Adrenal gland (tissue), 12 donors: Measurements from ENCODE around the gene TEX52. TPM values are rescaled to one million over a fixed set of nuclear protein-coding genes. Genes with fewer than 3 reads are reported as not detected.

ENCODE experiments used
- DNase-seq, 7 donors: peaks; one replicate each; pipeline ENCODE4 v3.0.0-alpha.2; 2019 to 2020
- H3K27ac ChIP-seq, 5 donors: fragments of 200-600 bp; sonication (generic) in 4 of 5; 1 replicate in 3 of 5; 2 replicates in 2 of 5; pipeline versions ENCODE4 v1.5.1 to v1.8.0; 2016 to 2020; ENCODE audit warnings: mild to moderate bottlenecking in 1 of 5
- H3K27me3 ChIP-seq: fragments of 200-600 bp; 2 replicates; pipeline ENCODE4 v1.8.0; 2021
- H3K36me3 ChIP-seq, 2 donors: fragments of 200-600 bp; replicated peaks in 1 of 2; 1 replicate in 1 of 2; 2 replicates in 1 of 2; pipeline versions ENCODE4 v1.5.1 to v1.8.0; 2018 to 2022
- H3K4me1 ChIP-seq, 2 donors: fragments of 200-600 bp; replicated peaks in 1 of 2; 1 replicate in 1 of 2; 2 replicates in 1 of 2; pipeline versions ENCODE4 v1.5.1 to v1.8.0; 2018 to 2021
- H3K4me3 ChIP-seq, 4 donors: fragments of 200-600 bp; sonication (generic) in 3 of 4; one replicate each; pipeline ENCODE4 v1.5.1; 2016 to 2018
- H3K9me3 ChIP-seq, 3 donors: fragments of 200-600 bp; sonication (generic) in 1 of 3; replicated peaks in 1 of 3; 1 replicate in 2 of 3; 2 replicates in 1 of 3; pipeline versions ENCODE4 v1.5.1 to v1.8.0; 2016 to 2021
- CTCF ChIP-seq, 6 experiments: fragments of 450-650 bp in 4 of 6; fragments of 200-600 bp in 2 of 6; sonication (generic) in 1 of 6; IDR thresholded peaks; 1 replicate in 5 of 6; 2 replicates in 1 of 6; pipeline versions ENCODE4 v1.5.1 to v1.8.0; 2016 to 2021; ENCODE audit warnings: antibody characterized with exemption in 6 of 6, mild to moderate bottlenecking in 2 of 6, moderate library complexity in 1 of 6
- POLR2A ChIP-seq, 2 donors: fragments of 450-650 bp; IDR thresholded peaks; one replicate each; pipeline ENCODE4 v1.6.1; 2017; ENCODE audit warnings: antibody characterized with exemption in 2 of 2, mild to moderate bottlenecking in 2 of 2, moderate library complexity in 1 of 2
- WGBS, 4 donors: extraction: QIAGEN DNeasy Blood & Tissue Kit in 2 of 4; methylation state at CpG; one replicate each; pipeline versions ENCODE4 v1.1.5 to v1.1.7; 2013 to 2017; 5-methylcytosine and 5-hydroxymethylcytosine counted together
- intact Hi-C, 2 donors: fragments of 100-400 bp; cut with DNase I; formaldehyde crosslinking; loops; one replicate each; pipeline versions ENCODE4 v1.14.1 to v1.15.0; 2022 to 2023
- polyA plus RNA-seq, 3 donors: library from polyadenylated mRNA; stranded (reverse); fragments of 200-250 nt in 2 of 3; fragments of 350-450 nt in 1 of 3; fragmentation: Illumina TruSeq in 1 of 3; extraction: RNeasy Lipid Tissue Mini Kit (QIAGEN cat#74804) in 1 of 3; gene quantifications; one replicate each; pipeline ENCODE4 v1.2.3, GENCODE V29; 2013 to 2014
- total RNA-seq, 9 donors: library from RNA; depleted of rRNA in 4 of 9; stranded (reverse); fragments of >200 nt in 4 of 9; fragments of 120-200 nt in 1 of 9; fragmentation: NEBNext Ultra II Directional in 1 of 9; extraction: Animal tissue kit (Norgen Biotek cat#: 25700) in 1 of 9; gene quantifications; one replicate each; pipeline versions ENCODE4 v1.1.0 to v1.2.4, GENCODE V29; 2013 to 2023
- donor health status: healthy with polysubstance abuse.
- donor health status: Bipolar disorder and iron deficiency.
- donor health status: DM: yes; HTN: yes; CAD: no.
- donor health status: DM: no; HTN: no; CAD: no.
- donor health status: DM: no; HTN: no; CAD: no.
- donor health status: DM: yes; HTN: yes; CAD: no.

Gene TEX52
- total and polyA plus RNA-seq, 12 donors: not detected

GRCh38 chr12:2829275-2829674 is 27.6 kb downstream of the TEX52 start:
- no peak overlapping the region for H3K4me3 ChIP-seq
- no peaks in the 10 kb centered on the region for H3K27me3 ChIP-seq
- TF ChIP-seq CTCF (IDR thresholded peaks at IDR 0.05): no peak
- no peak for TF ChIP-seq POLR2A (IDR thresholded peaks at IDR 0.05)
- peaks cover 0 to under 1% of the 10 kb centered on the region in 2 donors for H3K4me1 ChIP-seq
- H3K36me3 ChIP-seq: peaks cover 0 to 56% of the 10 kb centered on the region in 2 donors
- no peak overlapping the region for H3K27ac ChIP-seq
- H3K9me3 ChIP-seq: no peaks in the 10 kb centered on the region
- DNase-seq: no peak
- intact Hi-C loops: no loop called here
- 93 to 95% (median 94%) methylated on average over 6 of the region's 6 CpGs for WGBS, 4 donors

DNA sequence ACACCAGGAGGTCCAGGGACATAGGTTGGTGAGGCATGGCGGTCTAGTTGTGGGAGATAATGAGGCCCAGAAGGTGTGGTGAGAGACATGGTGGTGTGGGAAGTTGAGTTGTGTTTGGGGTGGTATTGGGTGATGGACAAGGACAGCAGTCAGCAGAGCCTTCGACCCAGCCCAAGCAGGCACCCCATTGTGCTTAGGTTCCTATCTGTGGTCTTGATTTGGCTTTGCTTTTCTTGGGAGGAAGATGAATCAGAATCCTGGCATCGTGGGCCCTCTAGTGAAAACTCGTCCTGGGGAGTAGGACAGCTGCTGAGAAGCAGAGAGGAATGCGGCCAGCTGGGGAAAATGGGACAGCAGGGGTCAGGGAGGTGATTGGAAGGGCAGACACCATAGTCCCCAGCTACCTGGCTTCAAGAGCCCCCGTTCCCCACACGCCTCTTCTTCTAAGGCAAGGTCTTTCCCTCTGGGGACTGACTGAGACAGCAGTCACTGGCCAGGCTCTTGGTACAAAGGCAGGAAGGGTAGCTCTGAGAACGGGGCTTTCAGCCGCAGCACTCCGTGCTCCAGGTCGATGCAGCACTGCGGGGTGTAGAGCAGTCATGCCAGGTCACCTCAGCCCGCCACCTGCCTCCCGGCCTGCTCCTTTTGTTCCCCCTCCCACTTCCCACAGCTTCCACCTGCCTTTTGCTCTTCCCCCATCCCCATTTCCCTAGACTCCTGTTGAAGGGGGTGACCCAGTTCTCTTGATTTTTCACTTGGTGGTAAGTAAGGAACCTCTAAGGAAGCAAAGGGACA is 29.9 kb downstream of the TEX52 start:
- H3K4me3 ChIP-seq: no peak overlapping the region
- no peak overlapping the region for H3K27ac ChIP-seq
- no peak for DNase-seq
- H3K27me3 ChIP-seq: no peaks in the 10 kb centered on the region
- 87 to 90% (median 88%) methylated on average over 14 of the region's 14 CpGs for WGBS, 4 donors
- no peaks in the 10 kb centered on the region for H3K4me1 ChIP-seq
- no peaks in the 10 kb centered on the region for H3K9me3 ChIP-seq
- H3K36me3 ChIP-seq: peaks cover 0 to 79% of the 10 kb centered on the region in 2 donors
- no peak for TF ChIP-seq CTCF (IDR thresholded peaks at IDR 0.05)
- no peak for TF ChIP-seq POLR2A (IDR thresholded peaks at IDR 0.05)
- intact Hi-C loops: no loop called here

- no peak for DNase-seq
- Histone ChIP-seq H3K4me1 (no peaks in the 10 kb centered on the region), H3K36me3 (peaks cover 0 to 88% of the 10 kb centered on the region in 2 donors), H3K27me3 (no peaks in the 10 kb centered on the region), H3K9me3 (no peaks in the 10 kb centered on the region), H3K4me3 (no peak overlapping the region), H3K27ac (no peak overlapping the region)
- TF ChIP-seq POLR2A (IDR thresholded peaks at IDR 0.05) (no peak), CTCF (IDR thresholded peaks at IDR 0.05) (no peak)
- intact Hi-C loops: no loop called here
- 91 to 97% (median 95%) methylated on average over 3 of the region's 3 CpGs for WGBS, 4 donors
Observed at GRCh38 chr12:2826036-2826435, 30.8 kb downstream of the TEX52 start.

- intact Hi-C loops: no loop called here
- H3K27ac ChIP-seq: no peak overlapping the region
- no peak for DNase-seq
Observed at GRCh38 chr12:2825132-2825531, 31.7 kb downstream of the TEX52 start.

More at GRCh38 chr12:2825132-2825531, 31.7 kb downstream of the TEX52 start:
- TF ChIP-seq CTCF (IDR thresholded peaks at IDR 0.05) (no peak), POLR2A (IDR thresholded peaks at IDR 0.05) (no peak)
- H3K9me3 ChIP-seq: no peaks in the 10 kb centered on the region
- 78 to 86% (median 84%) methylated on average over 4 of the region's 4 CpGs for WGBS, 4 donors
- H3K4me3 ChIP-seq: no peak overlapping the region
- peaks cover 0 to 91% of the 10 kb centered on the region in 2 donors for H3K36me3 ChIP-seq
- H3K4me1 ChIP-seq: no peaks in the 10 kb centered on the region
- no peaks in the 10 kb centered on the region for H3K27me3 ChIP-seq
